Measurements from ENCODE around the gene DOCK11.

The DOCK11 gene

DNA sequence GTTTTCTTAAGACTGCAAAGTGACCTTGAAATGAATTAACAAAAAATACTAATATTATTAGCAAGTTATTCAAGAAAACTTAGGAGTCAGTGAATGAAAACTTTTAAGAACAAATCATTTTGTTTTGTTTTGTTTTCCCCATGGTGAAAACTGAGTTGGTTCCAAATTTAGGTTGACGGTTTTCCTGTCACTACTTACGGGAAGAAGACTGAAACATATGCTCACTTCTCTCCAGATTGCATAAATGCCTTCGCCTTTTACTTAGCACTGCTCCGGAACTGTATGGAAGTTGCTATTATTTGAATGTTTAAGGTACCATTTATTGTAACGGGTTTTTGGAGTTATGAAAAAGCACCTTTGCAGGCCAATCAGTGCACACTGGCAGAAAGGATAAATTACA, 42.8 kb downstream of the DOCK11 start:
- no peaks in the 10 kb centered on the region for H3K9me3 ChIP-seq (ENCODE audit: control insufficient read depth, low read length)
- H3K27ac ChIP-seq, result no peak overlapping the region
- no peak overlapping the region for H2AFZ ChIP-seq
- H3K4me3 ChIP-seq (ENCODE audit: low read depth, low read length), result no peak overlapping the region
- TF ChIP-seq, protein P1, sequence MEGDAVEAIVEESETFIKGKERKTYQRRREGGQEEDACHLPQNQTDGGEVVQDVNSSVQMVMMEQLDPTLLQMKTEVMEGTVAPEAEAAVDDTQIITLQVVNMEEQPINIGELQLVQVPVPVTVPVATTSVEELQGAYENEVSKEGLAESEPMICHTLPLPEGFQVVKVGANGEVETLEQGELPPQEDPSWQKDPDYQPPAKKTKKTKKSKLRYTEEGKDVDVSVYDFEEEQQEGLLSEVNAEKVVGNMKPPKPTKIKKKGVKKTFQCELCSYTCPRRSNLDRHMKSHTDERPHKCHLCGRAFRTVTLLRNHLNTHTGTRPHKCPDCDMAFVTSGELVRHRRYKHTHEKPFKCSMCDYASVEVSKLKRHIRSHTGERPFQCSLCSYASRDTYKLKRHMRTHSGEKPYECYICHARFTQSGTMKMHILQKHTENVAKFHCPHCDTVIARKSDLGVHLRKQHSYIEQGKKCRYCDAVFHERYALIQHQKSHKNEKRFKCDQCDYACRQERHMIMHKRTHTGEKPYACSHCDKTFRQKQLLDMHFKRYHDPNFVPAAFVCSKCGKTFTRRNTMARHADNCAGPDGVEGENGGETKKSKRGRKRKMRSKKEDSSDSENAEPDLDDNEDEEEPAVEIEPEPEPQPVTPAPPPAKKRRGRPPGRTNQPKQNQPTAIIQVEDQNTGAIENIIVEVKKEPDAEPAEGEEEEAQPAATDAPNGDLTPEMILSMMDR (IDR thresholded peaks at IDR 0.05), result no peak
- no peaks in the 10 kb centered on the region for H3K27me3 ChIP-seq (ENCODE audit: control insufficient read depth, insufficient read depth, low read length)
- H3K36me3 ChIP-seq (ENCODE audit: control insufficient read depth, insufficient read depth, low read length), result no peaks in the 10 kb centered on the region
- H3K4me1 ChIP-seq, result no peaks in the 10 kb centered on the region
- H3K4me2 ChIP-seq (ENCODE audit: low read length), result no peak overlapping the region
- H3K9ac ChIP-seq, result no peak overlapping the region
- H3K79me2 ChIP-seq, result no peaks in the 10 kb centered on the region

DNA sequence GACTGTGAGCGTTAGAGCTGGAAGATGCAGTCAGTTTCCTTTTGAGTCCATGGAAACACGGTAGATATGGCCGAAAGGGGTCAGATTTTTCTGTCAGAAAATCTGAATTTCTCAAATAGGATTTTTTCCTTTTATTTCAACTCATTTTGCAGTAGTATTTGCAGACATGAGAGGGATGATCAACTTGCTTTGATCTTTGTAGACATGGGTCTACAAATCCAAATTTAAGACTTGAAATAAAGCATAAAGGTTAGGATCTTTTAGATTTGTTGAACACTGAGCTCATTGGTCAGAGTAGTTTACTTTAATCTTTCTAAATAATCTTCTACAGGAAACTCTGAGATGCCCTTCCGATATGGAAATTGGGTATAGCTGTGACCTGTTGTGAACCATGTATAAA, 44.7 kb downstream of the DOCK11 start:
- no peak overlapping the region for H3K9ac ChIP-seq
- no peaks in the 10 kb centered on the region for H3K9me3 ChIP-seq (ENCODE audit: control insufficient read depth, low read length)
- H3K4me2 ChIP-seq (ENCODE audit: low read length), result no peak overlapping the region
- H3K27me3 ChIP-seq (ENCODE audit: control insufficient read depth, insufficient read depth, low read length), result no peaks in the 10 kb centered on the region
- H2AFZ ChIP-seq, result no peak overlapping the region
- H3K4me1 ChIP-seq, result no peaks in the 10 kb centered on the region
- no peak overlapping the region for H3K27ac ChIP-seq
- H3K4me3 ChIP-seq (ENCODE audit: low read depth, low read length), result no peak overlapping the region
- no peaks in the 10 kb centered on the region for H3K79me2 ChIP-seq
- TF ChIP-seq, protein P1 (IDR thresholded peaks at IDR 0.05), result no peak
- H3K36me3 ChIP-seq (ENCODE audit: control insufficient read depth, insufficient read depth, low read length), result no peaks in the 10 kb centered on the region

DNA sequence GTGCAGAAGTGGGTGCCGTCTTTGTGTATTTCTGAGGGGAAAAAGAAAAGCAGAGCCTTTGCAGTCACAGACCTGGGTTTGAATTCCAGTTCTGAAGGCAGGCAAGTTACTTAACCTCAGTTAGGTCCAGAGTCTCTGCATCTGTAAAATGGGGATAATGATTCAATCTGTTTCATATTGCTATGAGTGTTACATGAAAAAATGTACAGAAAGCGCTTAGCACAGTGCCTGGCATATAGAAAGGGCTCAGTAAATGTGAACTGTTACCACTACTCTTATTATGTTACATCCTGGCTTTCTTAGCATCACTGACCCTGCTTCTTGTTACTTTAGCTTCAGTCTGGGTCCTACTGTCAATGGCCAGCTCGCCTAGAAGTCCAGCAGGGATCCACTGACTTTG, 45.9 kb downstream of the DOCK11 start:
- H3K27ac ChIP-seq, result no peak overlapping the region

DNA sequence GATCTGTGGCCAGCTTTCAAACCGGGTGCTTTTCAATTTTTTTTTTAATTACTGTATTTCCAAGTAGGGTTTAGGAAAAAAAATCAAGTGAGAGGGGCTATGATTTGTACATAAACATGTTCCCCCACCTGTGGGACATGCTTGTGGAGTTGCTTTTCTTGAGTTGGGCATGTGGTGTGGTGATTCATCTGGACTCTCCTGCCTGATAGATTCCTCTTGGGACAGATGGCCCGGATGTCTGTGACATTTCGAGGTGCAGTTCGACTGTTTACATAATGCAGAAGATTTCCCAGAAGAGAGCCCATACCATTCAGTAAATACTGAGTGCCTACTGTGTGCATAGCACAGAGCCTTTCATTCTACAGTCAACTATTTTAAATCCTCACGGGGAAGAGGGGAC, 49.9 kb downstream of the DOCK11 start:
- no peaks in the 10 kb centered on the region for H3K36me3 ChIP-seq (ENCODE audit: control insufficient read depth, insufficient read depth, low read length)
- no peaks in the 10 kb centered on the region for H3K4me1 ChIP-seq
- TF ChIP-seq, protein P1 (IDR thresholded peaks at IDR 0.05), result no peak
- no peak overlapping the region for H3K9ac ChIP-seq
- no peak overlapping the region for H3K4me2 ChIP-seq (ENCODE audit: low read length)
- no peak overlapping the region for H2AFZ ChIP-seq
- H3K27ac ChIP-seq, result no peak overlapping the region
- H3K4me3 ChIP-seq (ENCODE audit: low read depth, low read length), result no peak overlapping the region
- no peaks in the 10 kb centered on the region for H3K27me3 ChIP-seq (ENCODE audit: control insufficient read depth, insufficient read depth, low read length)
- no peaks in the 10 kb centered on the region for H3K79me2 ChIP-seq
- H3K9me3 ChIP-seq (ENCODE audit: control insufficient read depth, low read length), result no peaks in the 10 kb centered on the region

More for the DNA sequence above, 45.9 kb downstream of the DOCK11 start:
- Histone ChIP-seq H3K79me2 (no peaks in the 10 kb centered on the region), H3K36me3 (ENCODE audit: control insufficient read depth, insufficient read depth, low read length) (no peaks in the 10 kb centered on the region), H3K4me3 (ENCODE audit: low read depth, low read length) (no peak overlapping the region), H3K9me3 (ENCODE audit: control insufficient read depth, low read length) (no peaks in the 10 kb centered on the region), H2AFZ (no peak overlapping the region), H3K9ac (no peak overlapping the region), H3K4me1 (no peaks in the 10 kb centered on the region), H3K4me2 (ENCODE audit: low read length) (no peak overlapping the region), H3K27me3 (ENCODE audit: control insufficient read depth, insufficient read depth, low read length) (no peaks in the 10 kb centered on the region)
- TF ChIP-seq, protein P1 (IDR thresholded peaks at IDR 0.05), result no peak

DNA sequence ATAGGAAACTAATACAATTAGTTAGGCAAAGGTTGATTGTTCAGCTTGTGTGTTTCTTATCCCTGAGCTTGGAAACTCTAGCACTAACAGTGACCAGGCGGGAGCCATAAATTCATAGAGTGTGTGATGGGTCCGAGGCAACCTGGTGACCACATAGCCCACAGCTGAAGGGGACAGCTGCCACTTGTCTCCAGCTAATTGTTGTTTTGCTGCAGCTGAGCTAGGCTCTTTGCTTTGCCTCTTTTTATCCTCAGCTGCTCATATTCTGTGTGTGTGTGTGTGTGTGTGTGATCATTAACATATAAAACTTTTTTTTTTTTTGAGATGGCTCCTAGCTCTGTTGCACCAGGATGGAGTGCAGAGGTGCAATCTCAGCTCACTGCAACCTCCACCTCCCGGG, 53.2 kb downstream of the DOCK11 start:
- no peak overlapping the region for H2AFZ ChIP-seq
- H3K4me1 ChIP-seq, result no peaks in the 10 kb centered on the region
- H3K27me3 ChIP-seq (ENCODE audit: control insufficient read depth, insufficient read depth, low read length), result no peaks in the 10 kb centered on the region
- TF ChIP-seq, protein P1 (IDR thresholded peaks at IDR 0.05), result no peak
- H3K27ac ChIP-seq, result no peak overlapping the region
- no peak overlapping the region for H3K4me2 ChIP-seq (ENCODE audit: low read length)
- no peak overlapping the region for H3K9ac ChIP-seq
- no peaks in the 10 kb centered on the region for H3K79me2 ChIP-seq
- no peaks in the 10 kb centered on the region for H3K9me3 ChIP-seq (ENCODE audit: control insufficient read depth, low read length)
- no peak overlapping the region for H3K4me3 ChIP-seq (ENCODE audit: low read depth, low read length)
- H3K36me3 ChIP-seq (ENCODE audit: control insufficient read depth, insufficient read depth, low read length), result no peaks in the 10 kb centered on the region

Measured in parathyroid adenoma (tissue), 2 donors.